ENCODE data around the gene C10orf105. TPM values are rescaled to one million over a fixed set of nuclear protein-coding genes. Genes with fewer than 3 reads are reported as not detected.

C10orf105 gene
- total RNA-seq, 2 experiments from 2014 or later = 0.09 to 0.15 TPM

GRCh38 chr10:71756311-71757191, 37.0 kb upstream of the C10orf105 start:
- intact Hi-C loops (cut with micrococcal nuclease; ENCODE audit: unreplicated experiment) = no loop called here
- CTCF ChIA-PET (ENCODE audit: unreplicated experiment) = no interaction called here
- Histone ChIP-seq H3K4me2 (ENCODE audit: low read length) (peak overlapping the region; percentile 5; the same call in 1 of the 2 replicates), H3K4me3 (ENCODE audit: low read depth, low read length, poor library complexity, severe bottlenecking) (no peak overlapping the region), H4K20me1 (ENCODE audit: insufficient read depth, low read length) (no peaks in the 10 kb centered on the region), H3K4me1 (ENCODE audit: insufficient read depth, low read length, poor library complexity, severe bottlenecking) (peaks cover 51% of the 10 kb centered on the region), H2AFZ (ENCODE audit: low read length) (peak overlapping the region; percentile 2; the same call in 1 of the 2 replicates), H3K9me2 (ENCODE audit: insufficient read depth, low read length) (no peaks in the 10 kb centered on the region), H3K9me3 (ENCODE audit: low read length) (no peaks in the 10 kb centered on the region), H3K36me3 (ENCODE audit: insufficient read depth, low read length) (no peaks in the 10 kb centered on the region), H3K79me2 (ENCODE audit: insufficient read depth, low read depth, low read length) (no peaks in the 10 kb centered on the region), H3K27ac (ENCODE audit: low read depth, low read length, poor library complexity, severe bottlenecking) (no peak overlapping the region)
- no peak for TF ChIP-seq CTCF (conservative IDR thresholded peaks at IDR 0.05; ENCODE audit: low read length)
- no peak for TF ChIP-seq EZH2phosphoT487 (IDR thresholded peaks at IDR 0.05; ENCODE audit: borderline replicate concordance, low read depth, low read length)
- POLR2A ChIA-PET = interaction anchor here (0.8 to 1.8 kb wide), 6 partner anchors 10 to 51 kb away, joined by 3 to 5 read pairs (median 4); no protein-coding TSS in a partner anchor
- no TSS peak for BruUV-seq (replicated peaks)
- DNase-seq (ENCODE audit: low spot score) = no peak

- BruUV-seq (replicated peaks) = no TSS peak
- H3K4me3 ChIP-seq (ENCODE audit: low read depth, low read length, poor library complexity, severe bottlenecking) = no peak overlapping the region
- H3K27ac ChIP-seq (ENCODE audit: low read depth, low read length, poor library complexity, severe bottlenecking) = no peak overlapping the region
- no peak overlapping the region for H2AFZ ChIP-seq (ENCODE audit: low read length)
- intact Hi-C loops (cut with micrococcal nuclease; ENCODE audit: unreplicated experiment) = no loop called here
- H4K20me1 ChIP-seq (ENCODE audit: insufficient read depth, low read length) = no peaks in the 10 kb centered on the region
- DNase-seq (ENCODE audit: low spot score) = no peak
- no peaks in the 10 kb centered on the region for H3K79me2 ChIP-seq (ENCODE audit: insufficient read depth, low read depth, low read length)
- ChIA-PET CTCF (ENCODE audit: unreplicated experiment) (interaction anchor here (0.6 kb wide), 1 partner anchor 51 kb away, joined by 3 read pairs; no protein-coding TSS in a partner anchor), POLR2A (interaction anchor here (1.4 kb wide), 1 partner anchor 20 kb away, joined by 3 read pairs; no protein-coding TSS in a partner anchor)
- no peaks in the 10 kb centered on the region for H3K9me3 ChIP-seq (ENCODE audit: low read length)
- H3K4me2 ChIP-seq (ENCODE audit: low read length) = no peak overlapping the region
- TF ChIP-seq CTCF (conservative IDR thresholded peaks at IDR 0.05; ENCODE audit: low read length) (no peak), EZH2phosphoT487 (IDR thresholded peaks at IDR 0.05; ENCODE audit: borderline replicate concordance, low read depth, low read length) (no peak)
- no peaks in the 10 kb centered on the region for H3K9me2 ChIP-seq (ENCODE audit: insufficient read depth, low read length)
- peaks cover 58% of the 10 kb centered on the region for H3K4me1 ChIP-seq (ENCODE audit: insufficient read depth, low read length, poor library complexity, severe bottlenecking)
- no peaks in the 10 kb centered on the region for H3K36me3 ChIP-seq (ENCODE audit: insufficient read depth, low read length)
These were observed 35.8 kb upstream of the C10orf105 start for GRCh38 chr10:71755179-71755879.

Data from OCI-LY7 (cell line).